Measurements from ENCODE around the gene ZNF385B.

ZNF385B gene

GRCh38 chr2:179447839-179448447 lies 413.5 kb downstream of the ZNF385B start:
- Histone ChIP-seq H3K36me3 (ENCODE audit: control insufficient read depth in 2 of 2, insufficient read depth in 1 of 2, low read length in 2 of 2) (no peaks in the 10 kb centered on the region), H3K4me3 (ENCODE audit: low read depth, low read length) (no peak overlapping the region), H3K4me1 (ENCODE audit: control insufficient read depth, insufficient read depth, low read length) (peaks cover 3% of the 10 kb centered on the region; the same call in 1 of the 2 replicates), H3K27ac (ENCODE audit: extremely low read depth, low read depth, low read length) (no peak overlapping the region), H3K9me3 (ENCODE audit: control insufficient read depth, insufficient read depth, low read depth, low read length) (no peaks in the 10 kb centered on the region)
- ChIA-PET POLR2A (no interaction called here), CTCF (interaction anchor here (0.5 to 3.0 kb wide), 9 partner anchors 12 to 668 kb away, joined by 3 to 9 read pairs (median 5); no protein-coding TSS in a partner anchor)
- TF ChIP-seq ZNF658 (tag by site-specific recombination; IDR thresholded peaks at IDR 0.05): no peak
- no peak for TF ChIP-seq ZNF350 (tag by site-specific recombination; IDR thresholded peaks at IDR 0.05)
- no peak for TF ChIP-seq ZNF155 (tag by site-specific recombination; IDR thresholded peaks at IDR 0.05)

- H3K4me3 ChIP-seq (ENCODE audit: low read depth, low read length): no peak overlapping the region
- ChIA-PET CTCF (interaction anchor here (0.5 to 3.0 kb wide), 8 partner anchors 13 to 668 kb away, joined by 3 to 9 read pairs (median 5); no protein-coding TSS in a partner anchor), POLR2A (no interaction called here)
- no peaks in the 10 kb centered on the region for H3K36me3 ChIP-seq (ENCODE audit: control insufficient read depth in 2 of 2, insufficient read depth in 1 of 2, low read length in 2 of 2)
- no peak for TF ChIP-seq ZNF549 (tag by site-specific recombination; IDR thresholded peaks at IDR 0.05)
- no peak for TF ChIP-seq SP7 (tag by site-specific recombination; IDR thresholded peaks at IDR 0.05)
- no peak for TF ChIP-seq OSR2 (tag by site-specific recombination; IDR thresholded peaks at IDR 0.05)
- TF ChIP-seq HOXD13 (CRISPR knock-in tag; IDR thresholded peaks at IDR 0.05; ENCODE audit: borderline replicate concordance): no peak
- no peak for TF ChIP-seq ZSCAN18 (tag by site-specific recombination; IDR thresholded peaks at IDR 0.05)
- TF ChIP-seq ZSCAN5A (tag by site-specific recombination; IDR thresholded peaks at IDR 0.05): no peak
- TF ChIP-seq ZNF23 (tag by site-specific recombination; IDR thresholded peaks at IDR 0.05; ENCODE audit: borderline replicate concordance): no peak
- no peak for TF ChIP-seq ZNF148 (tag by site-specific recombination; IDR thresholded peaks at IDR 0.05; ENCODE audit: borderline replicate concordance)
- TF ChIP-seq MZF1 (tag by site-specific recombination; IDR thresholded peaks at IDR 0.05; ENCODE audit: borderline replicate concordance): no peak
- TF ChIP-seq ZNF362 (tag by site-specific recombination; IDR thresholded peaks at IDR 0.05): no peak
- TF ChIP-seq KLF10 (tag by site-specific recombination; IDR thresholded peaks at IDR 0.05): no peak
- TF ChIP-seq ZNF514 (tag by site-specific recombination; IDR thresholded peaks at IDR 0.05): no peak
- no peak for TF ChIP-seq ZBTB48 (tag by site-specific recombination; IDR thresholded peaks at IDR 0.05)
- peaks cover 3% of the 10 kb centered on the region; the same call in 1 of the 2 replicates for H3K4me1 ChIP-seq (ENCODE audit: control insufficient read depth, insufficient read depth, low read length)
- no peak overlapping the region for H3K27ac ChIP-seq (ENCODE audit: extremely low read depth, low read depth, low read length)
- no peaks in the 10 kb centered on the region for H3K9me3 ChIP-seq (ENCODE audit: control insufficient read depth, insufficient read depth, low read depth, low read length)
These were observed 414.0 kb downstream of the ZNF385B start for GRCh38 chr2:179447421-179447820.
